HK-2 (cell line): Measurements from ENCODE around the gene GULP1.
A peak's percentile ranks its signal among the peaks of the same experiment; 100 is the strongest.
"Not testable (repeated sequence)": the region's sequence is repeated elsewhere in the genome, so short reads cannot be mapped to it uniquely, and the experiment has no call there.

Source experiments
- DNase-seq: peaks from one replicate; pipeline ENCODE4 v3.0.0-alpha.2; 2018; ENCODE audit not compliant: unreplicated experiment

The GULP1 gene, protein sequence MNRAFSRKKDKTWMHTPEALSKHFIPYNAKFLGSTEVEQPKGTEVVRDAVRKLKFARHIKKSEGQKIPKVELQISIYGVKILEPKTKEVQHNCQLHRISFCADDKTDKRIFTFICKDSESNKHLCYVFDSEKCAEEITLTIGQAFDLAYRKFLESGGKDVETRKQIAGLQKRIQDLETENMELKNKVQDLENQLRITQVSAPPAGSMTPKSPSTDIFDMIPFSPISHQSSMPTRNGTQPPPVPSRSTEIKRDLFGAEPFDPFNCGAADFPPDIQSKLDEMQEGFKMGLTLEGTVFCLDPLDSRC

DNA sequence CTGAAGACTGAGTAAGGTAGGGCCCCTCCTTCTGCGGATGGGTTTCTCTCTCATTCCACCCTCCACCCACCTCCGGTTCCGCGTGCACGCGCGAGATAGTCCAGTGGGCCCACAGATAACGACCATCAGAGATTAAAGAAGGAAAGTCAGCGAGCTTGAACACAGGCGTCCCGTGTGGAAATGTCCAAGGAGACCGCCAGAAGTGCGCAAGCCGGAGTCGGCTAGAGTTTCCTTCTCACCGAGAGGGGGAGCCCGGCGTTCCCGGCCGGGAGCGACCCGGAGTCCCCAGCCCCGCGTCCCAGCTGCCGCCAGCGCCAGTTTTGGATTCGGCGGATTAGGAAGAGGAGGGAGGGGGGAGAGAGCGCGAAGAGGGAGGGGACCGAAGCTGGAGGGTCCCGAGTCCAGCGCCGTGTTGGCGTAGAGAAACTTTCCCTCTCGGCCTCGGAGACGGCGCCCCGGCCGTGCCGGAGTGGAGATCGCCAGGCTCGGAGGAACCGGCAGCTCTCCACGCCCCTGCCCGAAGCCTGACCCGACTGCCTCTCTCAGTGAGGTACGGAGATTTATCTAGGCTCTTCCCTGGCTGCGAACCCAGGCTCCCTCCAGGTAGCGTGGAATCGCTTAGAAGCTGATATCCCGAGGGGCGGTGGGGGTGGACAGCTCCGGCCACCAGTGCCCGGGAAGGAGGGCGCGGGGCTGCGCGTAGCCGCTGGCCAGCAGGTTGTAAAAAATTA lies at the start of gene GULP1:
Gene GULP1 (plus strand): TSS at position 258 of the 731 bp plus-strand sequence. CDS start 185,829 bp downstream, outside the sequence.
- peak; percentile 84 for DNase-seq

DNA sequence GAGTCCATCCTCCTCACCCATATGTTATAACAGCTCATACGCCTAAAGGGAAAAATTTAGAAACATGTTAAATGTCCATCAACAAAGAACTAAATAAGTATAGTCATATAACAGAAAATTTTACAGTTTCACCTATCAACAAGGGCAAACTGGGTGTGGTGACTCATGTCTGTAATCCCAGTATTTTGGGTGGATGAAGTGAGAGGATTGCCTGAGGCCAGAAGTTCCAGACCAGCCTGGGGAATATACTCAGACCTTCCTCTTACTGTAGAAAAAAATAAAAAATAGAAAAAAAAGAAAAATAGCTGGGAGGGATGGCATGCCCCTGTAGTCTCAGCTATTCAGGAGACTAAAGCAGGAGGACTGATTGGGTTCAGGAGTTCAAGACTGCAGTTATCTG lies 48.3 kb upstream of the GULP1 start:
- no peak for DNase-seq

DNA sequence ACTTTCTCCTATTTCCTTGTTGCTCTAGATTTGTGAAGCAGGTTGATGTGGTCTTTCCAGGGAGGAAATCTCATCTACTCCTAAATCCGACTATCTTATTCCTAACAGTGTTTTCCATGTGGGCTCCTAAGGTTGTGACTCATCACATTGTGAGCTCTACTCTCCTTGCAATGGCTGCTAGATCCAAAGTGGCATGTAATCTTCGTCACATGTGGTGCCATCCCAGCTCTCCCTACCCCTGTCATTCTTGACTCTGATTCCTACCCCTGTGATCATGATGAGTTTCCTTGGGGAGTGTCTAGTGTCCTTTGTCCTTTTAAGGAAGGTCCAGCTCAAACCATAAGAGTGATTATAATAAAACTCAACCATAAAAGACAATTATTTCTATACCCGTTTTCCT lies 47.3 kb upstream of the GULP1 start:
- no peak for DNase-seq

DNA sequence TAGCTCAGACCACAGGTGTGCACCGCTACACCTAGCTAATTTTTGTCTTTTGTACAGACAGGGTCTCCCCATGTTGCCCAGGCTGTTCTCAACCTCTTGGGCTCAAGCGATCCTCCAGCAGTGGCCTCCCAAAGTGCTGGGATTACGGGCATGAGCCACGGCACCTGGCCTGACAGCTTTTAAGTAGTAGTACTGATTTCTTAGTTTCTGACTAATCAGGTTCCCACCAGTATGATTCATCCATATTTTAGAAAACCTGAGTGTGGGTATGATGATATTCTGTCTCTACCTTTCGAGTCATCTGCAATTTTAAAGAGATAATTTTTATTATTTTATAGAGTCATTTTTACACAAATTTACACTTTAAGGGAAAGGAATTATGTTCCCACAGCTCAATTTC lies 46.4 kb upstream of the GULP1 start:
- DNase-seq: no peak

DNA sequence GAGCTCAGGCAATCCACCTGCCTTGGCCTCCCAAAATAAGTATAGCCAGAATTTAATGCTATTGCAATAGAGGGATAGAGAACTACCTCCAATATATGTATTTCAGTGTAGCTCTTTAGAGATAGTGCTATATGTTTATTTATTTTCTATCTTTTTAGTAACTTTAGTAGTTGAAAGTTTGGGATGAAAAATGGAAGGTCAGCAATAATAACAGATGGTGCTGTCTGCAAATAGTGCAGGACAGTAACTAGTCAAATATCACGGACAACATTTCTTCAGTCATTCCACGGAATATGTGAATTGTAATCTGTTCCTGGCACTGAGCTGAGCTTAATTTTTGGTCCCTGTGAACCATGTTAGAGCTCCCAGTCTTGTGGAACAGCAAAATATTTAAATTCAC lies 43.2 kb upstream of the GULP1 start:
- DNase-seq: no peak

DNA sequence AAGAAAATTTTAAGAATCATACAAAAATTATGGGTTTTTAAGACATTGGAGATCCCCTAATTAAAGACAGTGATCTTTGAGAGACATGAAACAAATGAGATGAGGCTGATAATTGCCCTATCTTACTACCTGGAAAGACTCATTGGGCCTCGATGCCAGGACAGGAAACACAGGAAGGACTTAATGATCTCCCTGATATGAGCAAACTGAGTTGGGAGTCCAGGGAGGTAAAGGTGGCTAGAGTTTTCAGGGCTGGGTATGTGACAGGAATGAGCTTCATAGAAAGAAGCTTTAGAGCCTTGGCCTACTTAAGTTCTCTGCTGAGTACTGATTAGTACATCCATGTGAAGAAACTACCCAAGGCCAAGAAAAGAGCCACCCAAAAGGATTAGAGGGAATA lies 40.6 kb upstream of the GULP1 start:
- DNase-seq: no peak

DNA sequence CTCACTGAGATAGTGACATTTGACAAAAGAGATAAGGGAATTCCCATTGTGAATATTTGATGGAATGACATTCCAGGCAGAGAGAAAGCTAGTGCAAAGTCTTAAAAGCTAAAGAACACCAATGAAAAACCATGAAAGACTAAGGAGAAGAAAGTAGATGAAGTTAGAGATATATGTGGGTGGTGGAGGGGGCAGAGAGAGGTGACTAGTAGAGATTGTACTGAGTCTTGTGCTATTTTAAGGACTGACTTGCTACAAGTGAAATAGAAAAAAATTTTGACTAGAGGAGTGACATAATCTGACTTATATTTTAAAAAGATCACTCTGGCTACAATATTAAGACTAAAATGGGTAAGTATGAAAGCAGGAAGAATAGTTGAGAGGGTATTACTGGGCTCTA lies 35.3 kb upstream of the GULP1 start:
- DNase-seq: no peak

DNA sequence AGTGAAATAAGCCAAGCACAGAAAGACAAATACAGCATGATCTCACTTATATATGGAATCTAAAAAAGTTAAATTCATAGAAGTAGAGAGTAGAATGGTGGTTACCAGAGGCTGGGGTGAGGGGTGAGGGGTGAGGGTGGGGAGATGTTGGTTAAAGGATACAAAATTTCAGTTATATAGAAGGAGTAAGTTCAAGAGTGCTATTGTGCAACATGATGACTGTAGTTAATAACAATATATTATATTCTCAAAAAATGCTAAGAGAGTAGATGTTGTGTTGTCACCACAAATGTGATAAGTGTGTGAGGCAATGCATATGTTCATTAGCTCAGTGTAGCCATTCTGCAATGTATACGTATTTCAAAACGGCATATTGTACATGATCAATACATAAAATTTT lies 26.4 kb upstream of the GULP1 start:
- DNase-seq: no peak

DNA sequence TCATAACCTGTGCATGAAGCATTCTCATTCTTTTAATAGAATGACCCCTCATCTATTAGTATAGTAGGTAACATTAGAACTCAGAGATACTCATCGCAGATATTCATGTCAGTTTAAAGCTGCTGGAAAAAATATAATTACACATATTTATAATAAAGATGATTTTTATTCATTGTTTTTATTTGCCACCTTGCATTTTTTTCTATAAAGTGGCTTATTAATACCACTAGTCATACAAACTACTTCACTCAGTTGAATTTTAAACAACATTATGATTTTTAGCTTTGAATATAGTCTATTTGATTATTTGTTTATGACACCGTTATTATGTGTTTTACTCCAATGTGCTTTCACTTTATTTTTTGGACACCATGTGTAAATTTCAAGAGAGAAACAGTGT lies 23.9 kb upstream of the GULP1 start:
- no peak for DNase-seq

DNA sequence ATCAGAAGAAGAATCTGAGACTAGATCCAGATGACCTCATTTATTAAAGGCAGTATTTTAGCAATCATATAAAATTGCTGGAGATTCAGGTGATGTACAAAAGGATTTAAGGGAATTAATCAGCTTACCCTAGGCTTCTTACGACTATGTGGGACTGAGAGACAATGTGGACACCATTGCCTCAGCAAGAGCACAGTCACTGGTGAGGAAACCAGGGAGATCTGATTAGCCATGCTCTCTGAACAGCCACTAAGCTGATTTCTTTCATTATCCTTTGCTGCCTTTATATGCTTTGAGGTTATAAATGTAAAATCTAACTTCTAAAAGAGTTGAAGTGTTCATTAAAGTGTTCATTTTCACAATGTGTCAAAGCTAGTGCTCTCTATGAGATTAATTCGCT lies 22.7 kb upstream of the GULP1 start:
- no peak for DNase-seq

DNA sequence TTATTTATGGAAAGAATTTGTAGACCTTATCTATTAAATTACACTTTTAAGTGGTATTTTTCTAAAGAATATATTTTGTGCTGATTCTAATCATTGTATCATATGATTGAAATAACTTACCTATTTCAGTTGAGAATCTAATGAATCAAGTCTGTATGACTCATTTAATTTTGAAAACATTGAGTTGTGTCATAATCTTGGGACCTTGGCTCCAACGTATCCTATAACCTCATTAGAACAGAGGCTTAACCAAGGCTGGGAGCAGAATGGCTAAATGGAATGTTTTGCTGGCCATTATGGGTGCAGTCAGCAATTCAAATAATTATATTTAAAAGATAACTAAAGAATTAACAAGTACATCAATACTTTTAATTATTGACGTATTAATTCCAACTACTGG lies 19.6 kb upstream of the GULP1 start:
- DNase-seq: no peak

DNA sequence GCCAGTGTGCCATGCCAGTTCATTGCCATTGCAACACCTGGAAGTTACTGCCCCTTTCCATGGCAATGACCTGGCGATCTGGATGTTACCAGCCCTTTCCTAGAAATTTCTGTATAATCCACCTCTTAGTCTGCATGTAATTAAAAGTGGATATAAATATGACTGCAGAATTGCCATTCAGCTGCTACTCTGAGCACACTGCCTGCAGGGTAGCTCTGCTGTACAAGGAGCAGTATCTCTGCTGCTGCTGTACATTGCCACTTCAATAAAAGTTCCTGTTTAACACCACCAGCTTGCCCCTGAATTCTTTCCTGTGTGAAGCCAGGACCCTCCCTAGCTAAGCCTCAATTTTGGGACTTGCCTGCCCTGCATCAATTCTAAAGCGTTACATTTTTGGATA lies 17.4 kb upstream of the GULP1 start:
- no peak for DNase-seq

DNA sequence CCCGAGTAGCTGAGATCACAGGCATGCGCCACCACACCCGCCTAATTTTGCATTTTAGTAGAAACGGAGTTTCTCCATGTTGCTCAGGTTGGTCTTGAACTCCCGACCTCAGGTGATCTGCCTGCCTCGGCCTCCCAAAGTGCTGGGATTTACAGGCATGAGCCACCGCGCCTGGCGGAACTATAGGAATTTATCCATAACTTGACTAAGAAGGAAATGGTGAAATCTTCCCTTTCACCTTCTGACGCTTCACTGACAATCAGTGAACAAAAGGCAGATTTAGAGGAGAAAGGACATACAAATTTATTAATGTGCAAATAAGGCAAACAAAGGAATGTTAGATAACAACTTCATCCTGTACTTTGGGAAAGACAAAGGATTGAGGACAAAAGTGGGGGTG lies 15.4 kb upstream of the GULP1 start:
- no peak for DNase-seq

DNA sequence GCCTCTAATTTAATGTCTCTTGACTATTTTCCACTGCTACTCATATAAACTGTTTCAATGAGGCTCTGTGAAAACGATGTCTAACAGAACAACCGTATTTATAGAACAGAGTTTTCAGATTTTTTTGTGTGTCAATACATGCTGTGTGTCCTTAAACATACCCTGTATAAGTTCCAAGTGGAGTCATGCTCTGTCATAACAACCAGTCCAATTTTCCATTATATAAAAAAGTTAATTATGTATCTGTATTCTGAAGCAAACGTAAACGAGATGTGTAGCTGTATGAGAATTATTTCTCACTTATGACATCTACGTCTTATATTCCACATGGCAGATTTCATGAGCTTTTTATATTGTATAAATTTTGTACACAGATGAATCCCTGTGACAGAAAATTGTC lies 13.9 kb upstream of the GULP1 start:
- no peak for DNase-seq

DNA sequence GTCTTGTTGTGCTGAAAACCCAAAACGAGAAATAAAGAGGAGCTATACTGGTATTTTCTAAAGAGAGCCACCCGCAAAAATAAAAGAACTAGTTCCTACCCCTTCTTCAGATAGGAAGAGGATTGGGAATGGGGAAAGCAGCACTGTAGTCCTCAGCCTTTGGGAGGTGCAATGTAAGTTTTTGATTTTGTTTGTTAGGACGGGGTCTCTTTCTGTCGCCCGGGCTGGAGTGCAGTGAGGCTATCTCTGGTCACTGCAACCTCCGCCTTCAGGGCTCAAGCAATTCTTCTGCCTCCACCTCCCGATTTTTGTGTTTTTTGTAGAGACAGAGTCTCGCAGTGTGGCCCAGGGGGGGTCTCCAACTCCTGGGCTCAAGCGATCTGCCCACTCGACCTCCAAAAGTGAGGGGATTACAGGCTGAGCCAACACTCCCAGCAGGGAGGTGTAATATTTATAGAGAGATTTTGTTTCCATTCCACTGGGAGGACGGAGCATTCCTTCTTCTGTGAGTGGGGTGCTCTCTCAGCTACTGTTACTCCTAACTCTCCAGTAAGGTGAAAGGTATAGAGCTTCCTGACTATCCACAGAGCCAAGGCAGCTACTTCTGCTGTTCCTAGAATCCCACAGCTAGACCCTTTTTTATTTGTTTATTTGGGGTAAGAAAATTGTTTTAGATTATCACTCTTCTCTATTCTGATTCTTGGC lies 13.1 kb upstream of the GULP1 start:
- no peak for DNase-seq

DNA sequence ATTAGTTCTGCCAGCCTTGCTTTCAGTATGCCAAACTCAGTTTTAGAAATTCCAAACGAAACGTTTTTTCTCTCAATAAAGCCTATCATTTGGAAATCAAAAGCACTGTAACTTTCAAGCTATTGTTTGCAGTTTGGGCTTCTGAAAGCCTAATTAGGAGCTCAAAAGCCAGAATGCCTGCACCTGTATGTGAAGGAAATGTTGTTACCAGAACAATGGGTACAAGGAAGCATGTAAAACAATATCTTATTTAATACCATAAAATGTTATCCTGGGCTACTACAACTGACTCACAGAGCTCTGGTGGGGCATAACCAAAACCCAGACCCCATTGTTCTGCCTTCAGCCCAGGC lies 12.6 kb upstream of the GULP1 start:
- no peak for DNase-seq

DNA sequence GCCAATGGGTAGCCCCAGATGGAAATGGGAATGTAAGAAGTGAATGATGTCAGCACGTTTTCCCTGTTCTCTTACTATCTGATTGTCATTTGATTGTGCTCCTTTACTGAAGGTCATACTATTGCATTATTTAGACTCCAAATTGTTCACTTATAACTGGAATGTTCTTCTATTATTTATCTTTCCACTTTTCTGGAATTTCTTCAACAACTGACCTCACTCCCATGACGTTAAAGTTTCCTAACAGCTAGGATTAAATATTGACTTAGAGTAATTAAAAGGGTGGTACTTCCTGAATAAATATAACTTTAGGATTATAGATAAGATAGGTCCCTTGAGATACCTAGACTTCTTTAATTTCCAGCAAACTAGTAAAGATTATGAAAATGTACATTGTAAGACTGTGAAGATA lies 10.9 kb upstream of the GULP1 start:
- no peak for DNase-seq

DNA sequence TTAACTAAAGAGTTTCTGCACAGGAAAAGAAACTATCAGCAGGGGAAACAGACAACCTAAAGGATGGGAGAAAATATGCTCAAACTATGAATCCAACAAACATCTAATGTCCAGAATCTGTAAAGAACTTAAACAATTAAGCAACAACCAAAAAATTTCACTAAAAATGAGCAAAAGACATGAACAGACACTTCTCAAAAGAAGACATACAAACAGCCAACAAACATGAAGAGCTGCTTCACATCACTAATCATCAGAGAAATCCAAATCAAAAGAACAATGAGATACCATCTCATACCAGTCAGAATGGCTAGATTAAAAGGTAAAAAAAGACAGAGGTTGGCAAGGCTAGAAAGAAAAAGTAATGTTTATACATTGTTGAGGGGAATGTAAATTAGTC lies 8.8 kb upstream of the GULP1 start:
- no peak for DNase-seq

DNA sequence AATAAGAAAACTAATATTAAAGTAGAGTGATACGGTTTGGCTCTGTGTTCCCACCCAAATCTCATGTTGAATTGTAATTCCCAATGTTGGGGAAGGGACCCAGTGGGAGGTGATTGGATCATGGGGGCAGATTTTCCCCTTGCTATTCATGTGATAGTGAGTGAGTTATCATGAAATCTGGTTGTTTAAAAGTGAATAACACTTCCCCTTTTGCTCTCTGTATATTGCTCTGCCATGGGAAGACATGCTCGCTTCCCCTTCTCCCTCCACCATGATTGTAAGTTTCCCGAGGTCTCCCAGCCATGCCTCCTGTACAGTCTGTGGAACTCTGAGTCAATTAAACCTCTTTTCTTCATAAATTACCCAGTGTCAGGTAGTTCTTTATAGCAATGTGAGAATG lies 7.4 kb upstream of the GULP1 start:
- not testable (repeated sequence) for DNase-seq

DNA sequence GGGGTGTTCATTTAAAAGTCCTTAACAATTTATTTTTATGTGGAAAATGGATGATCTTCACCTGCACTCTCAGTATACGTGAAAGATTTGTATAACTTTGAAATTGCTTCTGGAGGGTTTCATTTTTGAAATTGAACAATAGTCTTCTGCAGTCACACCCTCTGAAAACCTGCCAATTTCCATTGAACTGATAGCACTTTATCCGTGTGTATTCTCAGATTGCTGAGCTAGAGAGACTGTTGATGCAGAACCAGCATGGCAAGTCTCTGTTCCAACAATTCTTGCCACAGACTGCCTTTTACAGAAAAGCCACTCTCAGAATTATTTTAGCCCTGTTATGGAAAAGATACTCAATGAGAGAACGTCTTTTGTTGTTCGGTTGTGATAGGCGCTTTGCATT lies 6.6 kb upstream of the GULP1 start:
- DNase-seq: no peak

DNA sequence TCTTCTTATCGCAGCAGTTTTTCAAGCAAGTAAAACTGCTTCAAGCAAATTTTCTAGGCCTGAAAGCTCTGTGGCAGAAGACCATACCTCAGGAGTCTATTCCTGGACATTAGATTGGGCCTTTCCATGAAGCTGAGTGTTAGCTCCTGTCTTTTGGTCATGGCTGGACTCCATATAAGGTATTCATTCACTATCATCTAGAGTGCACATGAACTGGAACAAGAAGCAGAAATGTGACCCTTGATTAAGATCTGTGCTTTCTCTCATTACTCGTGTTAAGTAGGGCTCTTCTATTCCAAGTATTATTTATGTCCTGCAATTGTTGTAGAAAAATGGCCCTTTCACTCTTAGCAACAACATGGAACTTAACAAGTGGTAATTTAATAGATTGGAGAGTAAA lies 5.9 kb upstream of the GULP1 start:
- no peak for DNase-seq

DNA sequence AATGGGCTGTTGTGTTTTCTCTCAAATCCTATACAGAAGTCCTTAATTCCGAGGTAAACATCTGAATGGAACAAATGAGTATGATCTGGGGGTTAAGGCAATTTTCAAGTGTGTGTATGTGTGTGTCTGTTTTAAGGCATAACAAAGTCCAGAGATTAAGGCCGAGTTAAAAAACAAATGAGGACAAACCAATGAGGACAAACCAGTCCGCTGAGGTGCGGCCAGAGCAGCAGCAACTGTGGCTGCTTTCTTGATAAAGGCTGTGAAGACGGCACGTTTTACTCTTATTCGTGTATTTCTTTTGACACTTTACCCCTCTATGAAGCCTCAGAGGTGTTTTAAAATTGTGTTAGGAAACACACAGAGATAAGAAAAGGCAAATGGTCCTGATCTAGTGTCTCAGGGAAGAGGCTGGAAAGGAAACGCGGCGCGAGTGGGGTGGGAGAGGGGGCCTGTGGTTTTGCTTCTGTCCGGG lies 495 bp upstream of the GULP1 start:
- DNase-seq: no peak
